Coronary artery (tissue), 2 donors: Measurements from ENCODE around the gene REM2.
"Not testable (repeated sequence)": the region's sequence is repeated elsewhere in the genome, so short reads cannot be mapped to it uniquely, and the experiment has no call there.

Experiments
- DNase-seq: peaks from one replicate; pipeline ENCODE4 v3.0.0-alpha.2; 2017; ENCODE audit warnings: low spot score
- H3K27ac ChIP-seq, 2 donors: fragments of 200-600 bp; sonication (generic); one replicate each; pipeline ENCODE4 v1.5.1; 2016 to 2019
- H3K4me3 ChIP-seq: fragments of 200-600 bp; sonication (generic); 2 replicates; pipeline ENCODE4 v1.5.1; 2016; ENCODE audit warnings: mild to moderate bottlenecking, moderate library complexity
- TF ChIP-seq, protein P1 (sequence below): fragments of 200-600 bp; sonication (generic); IDR thresholded peaks from one replicate; pipeline ENCODE4 v1.5.1; 2019; ENCODE audit warnings: antibody characterized with exemption

The REM2 gene

DNA sequence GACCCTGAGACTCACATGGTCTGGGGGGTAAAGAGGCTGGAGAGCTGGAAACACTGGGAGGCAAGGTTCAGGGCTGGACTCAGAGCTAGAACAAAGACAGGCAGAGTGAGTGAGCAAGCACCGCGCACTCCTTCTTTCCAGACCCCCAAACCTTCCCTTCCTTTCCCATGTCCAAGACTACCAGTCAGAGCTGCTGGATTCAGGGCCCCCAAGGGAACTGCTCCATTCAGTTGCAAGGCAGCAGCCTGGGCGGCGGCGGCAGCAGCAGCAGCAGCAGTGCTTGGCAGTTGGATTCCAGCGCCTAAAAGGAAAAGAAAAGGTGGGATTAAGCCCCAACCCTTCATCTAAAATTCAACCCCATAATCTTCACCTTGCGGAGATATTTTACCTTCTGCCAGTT, 18.8 kb downstream of the REM2 start:
- Histone ChIP-seq H3K27ac (no peak overlapping the region), H3K4me3 (no peak overlapping the region)
- TF ChIP-seq, protein P1, sequence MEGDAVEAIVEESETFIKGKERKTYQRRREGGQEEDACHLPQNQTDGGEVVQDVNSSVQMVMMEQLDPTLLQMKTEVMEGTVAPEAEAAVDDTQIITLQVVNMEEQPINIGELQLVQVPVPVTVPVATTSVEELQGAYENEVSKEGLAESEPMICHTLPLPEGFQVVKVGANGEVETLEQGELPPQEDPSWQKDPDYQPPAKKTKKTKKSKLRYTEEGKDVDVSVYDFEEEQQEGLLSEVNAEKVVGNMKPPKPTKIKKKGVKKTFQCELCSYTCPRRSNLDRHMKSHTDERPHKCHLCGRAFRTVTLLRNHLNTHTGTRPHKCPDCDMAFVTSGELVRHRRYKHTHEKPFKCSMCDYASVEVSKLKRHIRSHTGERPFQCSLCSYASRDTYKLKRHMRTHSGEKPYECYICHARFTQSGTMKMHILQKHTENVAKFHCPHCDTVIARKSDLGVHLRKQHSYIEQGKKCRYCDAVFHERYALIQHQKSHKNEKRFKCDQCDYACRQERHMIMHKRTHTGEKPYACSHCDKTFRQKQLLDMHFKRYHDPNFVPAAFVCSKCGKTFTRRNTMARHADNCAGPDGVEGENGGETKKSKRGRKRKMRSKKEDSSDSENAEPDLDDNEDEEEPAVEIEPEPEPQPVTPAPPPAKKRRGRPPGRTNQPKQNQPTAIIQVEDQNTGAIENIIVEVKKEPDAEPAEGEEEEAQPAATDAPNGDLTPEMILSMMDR: no peak
- DNase-seq: no peak

DNA sequence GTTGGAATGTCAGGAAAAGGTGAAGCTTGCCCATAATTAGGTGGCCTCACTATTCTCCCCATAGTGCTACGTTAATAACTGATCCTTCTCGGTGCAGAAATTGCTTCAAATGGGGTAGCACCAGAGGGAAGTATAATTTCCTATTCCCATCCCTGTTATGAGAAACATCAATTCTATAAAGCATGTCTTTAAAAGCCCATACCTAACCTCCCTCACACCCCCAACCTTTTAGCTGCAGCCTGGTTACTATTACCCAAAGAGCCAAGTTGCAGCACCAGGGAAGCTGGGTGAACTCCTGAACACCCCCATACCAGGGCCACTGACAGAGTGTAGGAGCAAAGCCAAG, 20.7 kb downstream of the REM2 start:
- no peak overlapping the region for H3K27ac ChIP-seq
- no peak for DNase-seq
- no peak overlapping the region for H3K4me3 ChIP-seq
- TF ChIP-seq, protein P1: no peak

DNA sequence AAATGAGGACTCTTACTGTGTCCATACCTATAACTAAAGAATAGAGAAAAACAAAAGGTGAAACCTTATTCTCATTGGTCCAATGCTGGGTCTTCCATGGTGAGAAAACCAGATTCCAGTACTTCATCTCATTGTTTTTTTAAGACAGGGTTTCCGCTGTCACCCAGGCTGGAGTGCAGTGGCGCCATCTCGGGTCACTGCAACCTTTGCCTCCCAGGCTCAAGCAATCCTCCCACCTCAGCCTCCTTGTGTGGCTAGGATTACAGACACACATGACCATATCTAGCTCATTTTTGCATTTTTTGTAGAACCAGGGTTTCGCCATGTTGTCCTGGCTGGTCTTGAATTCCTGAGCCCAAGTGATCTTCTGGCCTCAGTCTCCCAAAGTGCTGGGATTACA, 22.6 kb downstream of the REM2 start:
- TF ChIP-seq, protein P1: no peak
- DNase-seq: no peak
- no peak overlapping the region for H3K4me3 ChIP-seq
- H3K27ac ChIP-seq: no peak overlapping the region

DNA sequence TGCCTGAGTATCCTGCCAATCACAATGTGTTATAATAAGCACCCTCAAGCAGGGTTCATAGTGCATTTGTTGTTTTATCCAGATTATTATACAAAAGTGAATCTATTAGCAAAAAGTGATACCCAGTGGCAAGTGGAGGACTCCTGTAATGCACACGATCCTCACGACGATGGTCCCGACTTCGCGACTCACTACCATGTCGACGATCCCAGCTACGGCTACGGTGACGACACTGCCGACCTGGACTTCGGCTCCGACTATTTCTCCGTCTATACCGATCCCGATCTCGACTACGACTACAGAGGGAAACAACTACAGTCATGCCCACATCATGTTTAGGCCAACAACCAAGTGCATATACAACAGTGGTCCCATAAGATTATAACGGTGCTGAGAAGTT, 23.1 kb downstream of the REM2 start:
- Histone ChIP-seq H3K4me3 (no peak overlapping the region), H3K27ac (no peak overlapping the region)
- TF ChIP-seq, protein P1: no peak
- no peak for DNase-seq

DNA sequence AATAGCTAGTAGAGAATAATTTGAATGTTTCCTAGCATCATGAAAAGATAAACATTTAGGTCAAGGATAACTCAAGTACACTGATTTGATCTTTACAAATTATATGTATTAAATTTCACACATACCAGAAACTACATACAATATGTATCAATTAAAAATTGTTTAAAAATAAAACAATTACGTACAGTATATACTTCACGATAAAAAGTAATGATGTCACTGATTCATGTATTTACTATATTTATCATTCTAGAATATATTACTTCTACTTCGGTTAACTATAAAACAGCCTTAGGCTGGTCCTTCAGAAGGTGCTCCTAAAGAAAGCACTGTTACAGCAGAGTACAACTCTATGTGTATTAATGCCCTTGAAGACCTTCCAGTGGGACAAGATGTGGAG, 24.4 kb downstream of the REM2 start:
- no peak overlapping the region for H3K4me3 ChIP-seq
- TF ChIP-seq, protein P1: no peak
- no peak overlapping the region for H3K27ac ChIP-seq
- no peak for DNase-seq

DNA sequence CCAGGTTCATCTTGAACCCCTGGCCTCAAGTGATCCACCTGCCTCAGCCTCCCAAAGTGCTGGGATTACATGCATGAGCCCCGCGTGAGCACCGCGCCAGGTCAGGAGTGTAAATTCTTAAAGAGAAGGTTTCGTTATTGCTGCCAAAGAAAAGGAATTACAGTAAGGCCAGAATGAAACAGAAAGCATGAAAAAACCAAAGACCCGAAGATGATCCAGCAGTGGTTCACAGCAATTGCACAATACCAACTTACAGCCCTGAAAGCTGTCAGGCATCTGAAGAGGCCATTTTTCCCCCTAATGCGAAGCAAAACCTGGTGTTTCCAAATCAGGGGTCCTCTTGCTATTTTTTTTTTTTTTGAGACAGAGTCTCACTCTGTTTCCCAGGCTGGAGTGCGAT, 25.6 kb downstream of the REM2 start:
- Histone ChIP-seq H3K27ac (no peak overlapping the region), H3K4me3 (no peak overlapping the region)
- TF ChIP-seq, protein P1: no peak
- no peak for DNase-seq

DNA sequence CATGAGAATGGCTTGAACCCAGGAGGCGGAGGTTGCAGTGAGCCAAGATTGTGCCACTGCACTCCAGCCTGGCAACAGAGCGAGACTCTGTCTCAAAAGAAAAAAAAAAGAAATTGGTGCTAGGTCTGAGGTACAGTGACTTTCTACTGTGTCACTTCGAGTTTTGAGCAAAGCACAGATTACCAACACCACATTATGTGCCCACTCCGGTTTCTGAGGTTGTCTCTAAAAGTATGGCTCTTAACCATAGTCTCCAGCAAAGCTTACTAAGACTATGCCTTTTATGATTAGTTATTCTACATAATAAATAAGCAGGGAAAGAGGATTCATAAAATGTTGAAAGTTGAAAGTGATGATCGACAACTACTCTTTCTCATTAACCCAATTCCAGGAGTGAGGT, 27.9 kb downstream of the REM2 start:
- TF ChIP-seq, protein P1: no peak
- Histone ChIP-seq H3K27ac (no peak overlapping the region), H3K4me3 (no peak overlapping the region)
- DNase-seq: no peak

DNA sequence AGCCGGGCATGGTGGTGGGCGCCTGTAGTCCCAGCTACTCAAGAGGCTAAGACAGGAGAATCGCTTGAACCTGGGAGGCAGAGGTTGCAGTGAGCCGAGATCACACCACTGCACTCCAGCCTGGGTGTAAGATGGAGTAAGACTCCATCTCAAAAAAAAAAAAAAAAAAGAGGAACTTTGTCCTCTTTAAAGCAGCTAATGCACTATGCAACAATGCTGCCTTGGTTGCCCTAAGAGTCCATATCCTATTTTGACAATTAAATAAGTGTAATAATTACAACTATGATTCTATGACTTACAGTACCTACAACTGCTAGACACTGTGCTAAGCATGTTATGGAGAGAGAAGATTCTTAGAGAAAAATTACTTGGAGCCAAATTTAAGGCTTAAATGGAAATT, 31.8 kb downstream of the REM2 start:
- DNase-seq, H3K4me3 ChIP-seq, H3K27ac ChIP-seq: not testable (repeated sequence)
